Chondrocyte (in vitro differentiated cells): ENCODE measurements around the gene SEC11A. TPM values are rescaled to one million over a fixed set of nuclear protein-coding genes. Genes with fewer than 3 reads are reported as not detected.

Source experiments
- DNase-seq: peaks from one replicate; pipeline ENCODE4 v3.0.0; 2021; ENCODE audit warnings: mixed read lengths, low spot score
- H3K27ac Mint-ChIP-seq: one replicate; pipeline ENCODE4 v1.8.0; 2021; ENCODE audit warnings: mild to moderate bottlenecking, moderate library complexity, mixed read lengths; ENCODE audit not compliant: unreplicated experiment
- H3K27me3 Mint-ChIP-seq: 2 replicates; pipeline ENCODE4 v1.8.0; 2021; ENCODE audit warnings: low read depth, mixed read lengths
- H3K36me3 Mint-ChIP-seq: 2 replicates; pipeline ENCODE4 v1.8.0; 2021; ENCODE audit warnings: low read depth, mixed read lengths
- H3K4me1 Mint-ChIP-seq: 2 replicates; pipeline ENCODE4 v1.8.0; 2021; ENCODE audit warnings: low read depth, mild to moderate bottlenecking, mixed read lengths
- H3K4me3 Mint-ChIP-seq: one replicate; pipeline ENCODE4 v1.8.0; 2021; ENCODE audit warnings: mild to moderate bottlenecking, moderate library complexity, mixed read lengths; ENCODE audit not compliant: unreplicated experiment
- H3K9me3 Mint-ChIP-seq: 2 replicates; pipeline ENCODE4 v1.8.0; 2021; ENCODE audit warnings: low read depth, mixed read lengths
- total RNA-seq: library from RNA; stranded (reverse); gene quantifications from 3 replicates; pipeline ENCODE4 v1.2.1, GENCODE V29; 2021
- TF ChIP-seq, protein P1 (sequence below): fragments of 200-600 bp; sonication (generic); IDR thresholded peaks from 2 replicates; pipeline ENCODE4 v1.5.0; 2021; ENCODE audit warnings: antibody characterized with exemption, mild to moderate bottlenecking, moderate library complexity

SEC11A gene
- total RNA-seq, 1 donor from 2014 or later, result 195 TPM

DNA sequence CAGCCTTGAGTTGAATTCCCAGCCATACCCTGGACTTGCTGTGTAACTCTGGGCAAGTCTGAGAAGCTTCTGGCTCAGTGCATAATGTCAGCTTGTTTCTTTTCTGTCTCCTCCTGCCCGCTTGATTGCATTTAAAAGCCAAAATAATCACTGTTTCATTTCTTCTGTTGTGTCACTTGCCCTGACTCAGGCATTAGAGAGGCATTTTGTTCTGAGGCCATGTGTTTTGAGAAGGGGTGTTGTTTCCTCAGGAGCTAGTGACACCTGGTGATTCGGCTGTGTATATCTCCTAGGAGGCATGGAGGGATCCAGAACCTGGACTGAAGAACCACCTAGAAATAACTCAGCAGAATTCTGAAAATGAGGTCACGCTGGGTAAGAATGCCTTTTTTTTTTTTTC, 77.8 kb downstream of the SEC11A start:
- Mint-ChIP-seq H3K27ac (peak overlapping the region; percentile 18), H3K9me3 (no peaks in the 10 kb centered on the region), H3K27me3 (no peaks in the 10 kb centered on the region), H3K4me3 (no peak overlapping the region), H3K4me1 (peaks cover 17% of the 10 kb centered on the region), H3K36me3 (peaks cover 23% of the 10 kb centered on the region)
- TF ChIP-seq, protein P1, sequence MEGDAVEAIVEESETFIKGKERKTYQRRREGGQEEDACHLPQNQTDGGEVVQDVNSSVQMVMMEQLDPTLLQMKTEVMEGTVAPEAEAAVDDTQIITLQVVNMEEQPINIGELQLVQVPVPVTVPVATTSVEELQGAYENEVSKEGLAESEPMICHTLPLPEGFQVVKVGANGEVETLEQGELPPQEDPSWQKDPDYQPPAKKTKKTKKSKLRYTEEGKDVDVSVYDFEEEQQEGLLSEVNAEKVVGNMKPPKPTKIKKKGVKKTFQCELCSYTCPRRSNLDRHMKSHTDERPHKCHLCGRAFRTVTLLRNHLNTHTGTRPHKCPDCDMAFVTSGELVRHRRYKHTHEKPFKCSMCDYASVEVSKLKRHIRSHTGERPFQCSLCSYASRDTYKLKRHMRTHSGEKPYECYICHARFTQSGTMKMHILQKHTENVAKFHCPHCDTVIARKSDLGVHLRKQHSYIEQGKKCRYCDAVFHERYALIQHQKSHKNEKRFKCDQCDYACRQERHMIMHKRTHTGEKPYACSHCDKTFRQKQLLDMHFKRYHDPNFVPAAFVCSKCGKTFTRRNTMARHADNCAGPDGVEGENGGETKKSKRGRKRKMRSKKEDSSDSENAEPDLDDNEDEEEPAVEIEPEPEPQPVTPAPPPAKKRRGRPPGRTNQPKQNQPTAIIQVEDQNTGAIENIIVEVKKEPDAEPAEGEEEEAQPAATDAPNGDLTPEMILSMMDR, result peak; percentile 30
- DNase-seq, result no peak

DNA sequence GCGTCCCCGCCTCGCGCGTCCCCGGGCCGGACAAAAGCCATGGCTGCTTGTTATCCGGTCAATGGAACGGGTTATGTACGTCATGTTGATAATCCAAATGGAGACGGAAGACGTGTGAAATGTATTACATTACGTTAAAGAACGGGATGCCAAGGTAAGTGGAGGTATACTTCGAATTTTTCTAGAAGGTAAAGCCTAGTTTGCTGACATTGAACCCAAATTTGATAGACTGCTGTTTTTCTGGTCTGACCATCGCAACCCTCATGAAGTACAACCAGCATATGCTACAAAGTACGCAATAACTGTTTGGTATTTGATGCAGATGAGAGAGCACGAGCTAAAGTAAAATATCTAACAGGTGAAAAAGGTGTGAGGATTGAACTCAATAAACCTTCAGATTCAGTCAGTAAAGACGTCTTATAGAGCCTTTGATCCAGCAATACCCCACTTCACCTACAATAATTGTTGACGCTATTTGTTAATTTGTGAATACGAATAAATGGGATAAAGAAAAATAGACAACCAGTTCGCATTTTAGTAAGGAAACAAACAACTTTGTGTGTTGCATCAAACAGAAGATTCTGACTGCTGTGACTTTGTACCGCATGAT, 81.6 kb downstream of the SEC11A start:
- Mint-ChIP-seq H3K4me3 (peak overlapping the region; percentile 66), H3K27ac (peak overlapping the region; percentile 8), H3K4me1 (peaks cover 41% of the 10 kb centered on the region), H3K27me3 (no peaks in the 10 kb centered on the region), H3K9me3 (no peaks in the 10 kb centered on the region), H3K36me3 (peaks cover 12% of the 10 kb centered on the region)
- DNase-seq, result no peak
- TF ChIP-seq, protein P1, result no peak

DNA sequence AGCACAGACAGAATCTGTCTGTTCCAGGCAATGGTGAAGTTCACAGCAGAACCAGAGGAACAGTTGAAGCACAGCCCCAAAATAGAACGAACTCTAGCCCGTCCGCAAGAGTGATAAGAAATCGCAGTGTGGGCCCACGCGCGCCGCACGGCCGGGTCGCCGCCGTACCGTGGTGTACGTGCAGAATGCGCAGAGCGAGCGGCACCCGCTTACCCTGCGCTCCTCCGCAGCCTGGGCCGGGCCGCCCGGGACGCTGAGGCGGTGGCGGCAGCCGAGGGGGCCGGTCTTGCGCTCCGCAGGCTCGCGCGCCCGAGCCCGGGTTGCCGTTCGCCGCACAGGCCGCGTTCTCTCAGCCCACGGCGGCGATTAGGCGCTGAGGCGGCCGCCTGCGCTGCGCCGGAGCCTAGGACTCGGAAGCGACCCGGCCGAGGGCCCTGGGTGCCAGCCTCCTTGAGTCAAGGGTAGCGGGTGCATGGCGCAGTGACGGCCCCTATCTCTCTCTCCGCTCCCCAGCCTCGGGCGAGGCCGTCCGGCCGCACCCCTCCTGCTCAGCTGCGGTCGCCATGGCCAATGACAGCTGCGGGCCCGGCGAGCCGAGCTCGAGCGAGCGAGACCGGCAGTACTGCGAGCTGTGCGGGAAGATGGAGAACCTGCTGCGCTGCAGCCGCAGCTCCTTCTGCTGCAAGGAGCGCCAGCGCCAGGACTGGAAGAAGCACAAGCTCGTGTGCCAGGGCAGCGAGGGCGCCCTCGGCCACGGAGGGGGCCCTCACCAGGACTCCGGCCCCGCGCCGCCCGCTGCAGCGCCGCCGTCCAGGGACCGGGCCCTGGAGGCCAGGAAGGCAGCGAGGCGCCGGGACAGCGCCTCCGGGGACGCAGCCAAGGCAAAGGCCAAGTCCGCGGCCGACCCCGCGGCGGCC, 82.4 kb downstream of the SEC11A start:
- Mint-ChIP-seq H3K4me3 (peak overlapping the region; percentile 87), H3K4me1 (peaks cover 41% of the 10 kb centered on the region), H3K36me3 (peaks cover 8% of the 10 kb centered on the region), H3K9me3 (no peaks in the 10 kb centered on the region), H3K27ac (peak overlapping the region; percentile 97), H3K27me3 (no peaks in the 10 kb centered on the region)
- TF ChIP-seq, protein P1, result peak; percentile 20
- no peak for DNase-seq

DNA sequence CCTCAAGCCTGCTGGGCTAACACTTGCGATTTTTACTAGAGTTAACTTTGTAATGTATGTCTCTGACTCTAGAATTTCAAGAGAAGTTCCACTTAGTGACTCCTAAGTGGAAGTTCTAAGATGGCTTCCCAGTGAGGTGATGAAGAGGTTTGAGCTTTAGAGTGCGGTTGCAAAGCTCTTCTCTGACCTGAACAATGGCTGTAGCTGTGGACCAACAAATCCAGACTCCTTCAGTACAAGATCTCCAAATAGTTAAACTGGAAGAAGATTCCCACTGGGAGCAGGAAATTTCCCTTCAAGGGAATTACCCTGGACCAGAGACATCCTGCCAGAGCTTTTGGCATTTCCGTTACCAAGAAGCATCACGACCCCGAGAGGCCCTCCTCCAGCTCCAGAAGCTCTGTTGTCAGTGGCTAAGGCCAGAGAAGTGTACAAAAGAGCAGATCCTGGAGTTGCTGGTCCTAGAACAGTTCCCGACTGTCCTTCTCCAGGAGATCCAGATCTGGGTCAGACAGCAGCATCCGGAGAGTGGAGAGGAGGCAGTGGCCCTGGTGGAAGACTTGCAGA, 84.2 kb downstream of the SEC11A start:
- H3K4me1 Mint-ChIP-seq, result peaks cover 41% of the 10 kb centered on the region

DNA sequence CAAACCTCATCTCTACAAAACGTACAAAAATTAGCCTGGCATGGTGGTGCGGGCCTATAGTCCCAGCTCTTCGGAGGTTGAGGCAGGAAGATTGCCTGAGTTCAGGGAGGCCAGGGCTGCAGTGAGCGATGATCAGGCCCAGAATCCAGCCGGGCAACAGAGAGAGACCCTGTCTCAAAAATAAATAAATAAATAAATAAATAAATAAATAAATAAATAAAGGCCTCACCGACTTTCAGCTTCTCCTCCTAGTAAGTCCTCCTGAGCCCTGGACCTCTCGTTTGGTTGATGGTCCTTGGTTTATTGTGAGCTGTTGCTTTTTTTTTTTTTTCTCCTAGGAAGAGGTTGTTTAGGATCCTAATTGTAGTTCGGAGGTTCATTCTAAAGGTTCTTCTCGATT, 86.9 kb downstream of the SEC11A start:
- Mint-ChIP-seq H3K4me1 (peaks cover 26% of the 10 kb centered on the region), H3K27ac (no peak overlapping the region), H3K4me3 (no peak overlapping the region), H3K36me3 (peaks cover 6% of the 10 kb centered on the region), H3K9me3 (no peaks in the 10 kb centered on the region), H3K27me3 (no peaks in the 10 kb centered on the region)
- no peak for DNase-seq
- TF ChIP-seq, protein P1, result no peak

More for the DNA sequence above, 84.2 kb downstream of the SEC11A start:
- TF ChIP-seq, protein P1, result no peak
- DNase-seq, result no peak
- Mint-ChIP-seq H3K27ac (peak overlapping the region; percentile 97), H3K4me3 (peak overlapping the region; percentile 87), H3K27me3 (no peaks in the 10 kb centered on the region), H3K36me3 (peaks cover 1% of the 10 kb centered on the region), H3K9me3 (no peaks in the 10 kb centered on the region)
